ENCODE data around the gene PACS1. TPM values are rescaled to one million over a fixed set of nuclear protein-coding genes. Genes with fewer than 3 reads are reported as not detected.

Gene PACS1
- polyA plus RNA-seq, 3 donors: 8.1 to 36.8 (median 12.4) TPM

- peaks cover 0 to 2% of the 10 kb centered on the region in 2 donors for H3K36me3 ChIP-seq (replicated peaks in 1 of 2; ENCODE audit: control insufficient read depth in 1 of 2, insufficient read depth in 2 of 2, low read length in 2 of 2)
- peaks cover 3% of the 10 kb centered on the region for H3K79me2 ChIP-seq (ENCODE audit: insufficient read depth, low read length)
- intact Hi-C loops (cut with micrococcal nuclease): no loop called here
- no peak for TF ChIP-seq CTCF (IDR thresholded peaks at IDR 0.05)
- Mint-ChIP-seq H3K4me1 (peaks cover 15% of the 10 kb centered on the region), H3K4me3 (no peak overlapping the region), H3K27ac (no peak overlapping the region), H3K9me3 (peaks cover 0 to 8% (median 0%) of the 10 kb centered on the region in 7 donors), H3K27me3 (ENCODE audit: low read depth in 3 of 3) (peaks cover 0 to 1% (median 0%) of the 10 kb centered on the region in 3 donors), H3K36me3 (peaks cover 10 to 12% of the 10 kb centered on the region in 2 donors)
- H3K4me3 ChIP-seq (replicated peaks in 1 of 3; ENCODE audit: low read depth in 2 of 3, low read length in 3 of 3): no peak overlapping the region
- no CpG with 5 or more reads among the region's 5 CpGs for WGBS (ENCODE audit: insufficient coverage)
- H3K27ac ChIP-seq (ENCODE audit: low read depth in 1 of 2, low read length in 2 of 2): no peak overlapping the region
- H3K9me3 ChIP-seq (replicated peaks in 1 of 2; ENCODE audit: control insufficient read depth in 1 of 2, insufficient read depth in 1 of 2, low read length in 2 of 2): peaks cover 0 to 5% of the 10 kb centered on the region in 2 donors
- no peaks in the 10 kb centered on the region for H3K4me1 ChIP-seq (ENCODE audit: control insufficient read depth in 1 of 2, insufficient read depth in 2 of 2, low read length in 2 of 2)
- peaks cover 42% of the 10 kb centered on the region for H4K20me1 ChIP-seq (ENCODE audit: insufficient read depth, low read length)
- no peaks in the 10 kb centered on the region for H3K27me3 ChIP-seq (ENCODE audit: control insufficient read depth in 2 of 2, insufficient read depth in 2 of 2, low read length in 2 of 2)
- H3K9ac ChIP-seq (ENCODE audit: insufficient read depth, low read length, poor library complexity, severe bottlenecking): no peak overlapping the region
- no peak overlapping the region for H3K4me2 ChIP-seq (replicated peaks; ENCODE audit: extremely low read depth, low read length, poor library complexity, severe bottlenecking)
- DNase-seq: no peak
- no peak overlapping the region for H2AFZ ChIP-seq (ENCODE audit: insufficient read depth, low read depth, low read length, poor library complexity, severe bottlenecking)
These were observed 76.9 kb downstream of the PACS1 start for GRCh38 chr11:66146940-66147339.

- no peaks in the 10 kb centered on the region for H3K79me2 ChIP-seq (ENCODE audit: insufficient read depth, low read length)
- H3K27ac ChIP-seq (ENCODE audit: low read depth in 1 of 2, low read length in 2 of 2): no peak overlapping the region
- H3K9me3 ChIP-seq (replicated peaks in 1 of 2; ENCODE audit: control insufficient read depth in 1 of 2, insufficient read depth in 1 of 2, low read length in 2 of 2): peaks cover 0 to 5% of the 10 kb centered on the region in 2 donors
- H3K4me1 Mint-ChIP-seq: peaks cover 10% of the 10 kb centered on the region
- peaks cover 0 to 2% of the 10 kb centered on the region in 2 donors for H3K36me3 ChIP-seq (replicated peaks in 1 of 2; ENCODE audit: control insufficient read depth in 1 of 2, insufficient read depth in 2 of 2, low read length in 2 of 2)
- no peaks in the 10 kb centered on the region for H3K27me3 Mint-ChIP-seq (ENCODE audit: low read depth in 3 of 3)
- H3K27me3 ChIP-seq (ENCODE audit: control insufficient read depth in 2 of 2, insufficient read depth in 2 of 2, low read length in 2 of 2): no peaks in the 10 kb centered on the region
- H3K4me3 Mint-ChIP-seq: no peak overlapping the region
- WGBS (ENCODE audit: insufficient coverage): no CpG with 5 or more reads among the region's 2 CpGs
- H3K36me3 Mint-ChIP-seq: peaks cover 6 to 11% of the 10 kb centered on the region in 2 donors
- no peak overlapping the region for H3K4me3 ChIP-seq (replicated peaks in 1 of 3; ENCODE audit: low read depth in 2 of 3, low read length in 3 of 3)
- intact Hi-C loops (cut with micrococcal nuclease): no loop called here
- H3K27ac Mint-ChIP-seq: peak overlapping the region in 1 of 7 donors; percentile 71
- DNase-seq: no peak
- no peak overlapping the region for H3K9ac ChIP-seq (ENCODE audit: insufficient read depth, low read length, poor library complexity, severe bottlenecking)
- H3K9me3 Mint-ChIP-seq: peaks cover 0 to 8% (median 0%) of the 10 kb centered on the region in 7 donors
- H4K20me1 ChIP-seq (ENCODE audit: insufficient read depth, low read length): peaks cover 13% of the 10 kb centered on the region
- H3K4me1 ChIP-seq (ENCODE audit: control insufficient read depth in 1 of 2, insufficient read depth in 2 of 2, low read length in 2 of 2): no peaks in the 10 kb centered on the region
- TF ChIP-seq CTCF (IDR thresholded peaks at IDR 0.05): no peak
- H2AFZ ChIP-seq (ENCODE audit: insufficient read depth, low read depth, low read length, poor library complexity, severe bottlenecking): no peak overlapping the region
- H3K4me2 ChIP-seq (replicated peaks; ENCODE audit: extremely low read depth, low read length, poor library complexity, severe bottlenecking): no peak overlapping the region
These were observed 80.1 kb downstream of the PACS1 start for GRCh38 chr11:66150140-66150539.
